ENCODE results near the gene DCDC1.

The DCDC1 gene

GRCh38 chr11:31231601-31232000 lies 137.9 kb downstream of the DCDC1 start:
- DNase-seq: no peak

GRCh38 chr11:31218847-31219246 lies 150.7 kb downstream of the DCDC1 start:
- DNase-seq: no peak

GRCh38 chr11:31214372-31214771 lies 155.2 kb downstream of the DCDC1 start:
- DNase-seq: no peak

GRCh38 chr11:31199378-31199777 lies 170.2 kb downstream of the DCDC1 start:
- DNase-seq: no peak

GRCh38 chr11:31173926-31174680 lies 195.4 kb downstream of the DCDC1 start:
- no peak for DNase-seq

- peak; percentile 95 for DNase-seq
Measured at GRCh38 chr11:31160504-31161422, 208.8 kb downstream of the DCDC1 start.

- DNase-seq: no peak
Measured at GRCh38 chr11:31150841-31151240, 218.7 kb downstream of the DCDC1 start.

- no peak for DNase-seq
Measured at GRCh38 chr11:31150011-31150410, 219.5 kb downstream of the DCDC1 start.

GRCh38 chr11:31141789-31142188 lies 227.8 kb downstream of the DCDC1 start:
- no peak for DNase-seq

GRCh38 chr11:31139479-31139878 lies 230.1 kb downstream of the DCDC1 start:
- DNase-seq: no peak

GRCh38 chr11:31132531-31133421 lies 236.8 kb downstream of the DCDC1 start:
- DNase-seq: no peak

GRCh38 chr11:31131760-31132159 lies 237.8 kb downstream of the DCDC1 start:
- DNase-seq: no peak

GRCh38 chr11:31127290-31127689 lies 242.2 kb downstream of the DCDC1 start:
- no peak for DNase-seq

GRCh38 chr11:31120428-31120827 lies 249.1 kb downstream of the DCDC1 start:
- DNase-seq: no peak

- no peak for DNase-seq
Measured at GRCh38 chr11:31118566-31118965, 251.0 kb downstream of the DCDC1 start.

- DNase-seq: no peak
Measured at GRCh38 chr11:31117038-31117437, 252.5 kb downstream of the DCDC1 start.

- no peak for DNase-seq
Measured at GRCh38 chr11:31114442-31114841, 255.1 kb downstream of the DCDC1 start.

- DNase-seq: no peak
Measured at GRCh38 chr11:31110830-31111229, 258.7 kb downstream of the DCDC1 start.

GRCh38 chr11:31109446-31109845 lies 260.1 kb downstream of the DCDC1 start:
- no peak for DNase-seq

GRCh38 chr11:31107649-31108048 lies 261.9 kb downstream of the DCDC1 start:
- no peak for DNase-seq

GRCh38 chr11:31106968-31107576 lies 262.5 kb downstream of the DCDC1 start:
- DNase-seq: peak; percentile 31

- DNase-seq: peak; percentile 47
Measured at GRCh38 chr11:31106326-31106725, 263.2 kb downstream of the DCDC1 start.

GRCh38 chr11:31102875-31103274 lies 266.7 kb downstream of the DCDC1 start:
- no peak for DNase-seq

Data from NCI-H1417 treated with DMSO at 0.1 percent for 48 hours (cell line).